WTC11 (cell line): ENCODE measurements around the gene EHD4. TPM values are rescaled to one million over a fixed set of nuclear protein-coding genes. Genes with fewer than 3 reads are reported as not detected.
A peak's percentile ranks its signal among the peaks of the same experiment; 100 is the strongest.

Experiments
- ATAC-seq: fragments of 200-7000 bp; cut with Tn5 transposase; 2 replicates; pipeline ENCODE4 v1.10.0; 2021; ENCODE audit warnings: mild to moderate bottlenecking, moderate library complexity
- CTCF ChIA-PET: fragments of 300-600 bp; sonication (Branson Sonifier 250); formaldehyde crosslinking; loops from one replicate; lab custom pipeline; 2021; ENCODE audit warnings: antibody characterized with exemption; lab: Charles Lee
- POLR2A ChIA-PET: fragments of 350-600 bp; sonication (Branson Sonifier 250); formaldehyde crosslinking; loops from one replicate; lab custom pipeline; 2021; ENCODE audit warnings: antibody characterized with exemption; lab: Charles Lee
- DNase-seq: peaks from one replicate; pipeline ENCODE4 v3.0.0; 2021; ENCODE audit warnings: low spot score
- H3K27ac Mint-ChIP-seq: 2 replicates; pipeline ENCODE4 v1.8.0; 2021; ENCODE audit warnings: mixed read lengths
- H3K27me3 Mint-ChIP-seq: 2 replicates; pipeline ENCODE4 v1.8.0; 2021; ENCODE audit warnings: low read depth, mild to moderate bottlenecking, moderate library complexity, mixed read lengths
- H3K36me3 Mint-ChIP-seq: 2 replicates; pipeline ENCODE4 v1.8.0; 2021; ENCODE audit warnings: mixed read lengths
- H3K4me1 Mint-ChIP-seq: 2 replicates; pipeline ENCODE4 v1.8.0; 2022; ENCODE audit warnings: mixed read lengths
- H3K4me3 Mint-ChIP-seq: 2 replicates; pipeline ENCODE4 v1.8.0; 2021; ENCODE audit warnings: mild to moderate bottlenecking, moderate library complexity, mixed read lengths
- H3K9me3 Mint-ChIP-seq: 2 replicates; pipeline ENCODE4 v1.8.0; 2021; ENCODE audit warnings: mixed read lengths
- ELF4 ChIP-seq: sonication (generic); formaldehyde crosslinking; IDR thresholded peaks from 2 replicates; pipeline ENCODE4 v1.8.1; 2022; ENCODE audit warnings: low read depth, mild to moderate bottlenecking, moderate library complexity, missing genetic modification reagents
- FOXK1 ChIP-seq: sonication (generic); formaldehyde crosslinking; IDR thresholded peaks from 2 replicates; pipeline ENCODE4 v1.8.0; 2022; ENCODE audit warnings: mild to moderate bottlenecking, moderate library complexity, missing genetic modification reagents
- GRHL2 ChIP-seq: fragments of 250-450 bp; sonication (Bioruptor Pico); IDR thresholded peaks from 2 replicates; pipeline ENCODE4 v1.8.0; 2022; ENCODE audit warnings: mild to moderate bottlenecking, moderate library complexity; ENCODE audit not compliant: insufficient replicate concordance, severe bottlenecking
- MXD4 ChIP-seq: fragments of 250-450 bp; sonication (Bioruptor Pico); IDR thresholded peaks from 2 replicates; pipeline ENCODE4 v1.8.0; 2021; ENCODE audit warnings: mild to moderate bottlenecking, moderate library complexity, borderline replicate concordance
- NR3C1 ChIP-seq: sonication (generic); formaldehyde crosslinking; conservative IDR thresholded peaks from 2 replicates; pipeline ENCODE4 v1.8.1; 2023; ENCODE audit warnings: low read depth, mild to moderate bottlenecking, missing genetic modification reagents
- OVOL2 ChIP-seq: fragments of 250-450 bp; sonication (Bioruptor Pico); IDR thresholded peaks from 2 replicates; pipeline ENCODE4 v1.9.0; 2021; ENCODE audit warnings: mild to moderate bottlenecking, borderline replicate concordance
- TCF7 ChIP-seq: sonication (generic); formaldehyde crosslinking; IDR thresholded peaks from 2 replicates; pipeline ENCODE4 v1.8.0; 2022; ENCODE audit warnings: mild to moderate bottlenecking, low read depth, missing genetic modification reagents, moderate library complexity
- TP53 ChIP-seq: sonication (generic); formaldehyde crosslinking; IDR thresholded peaks from 2 replicates; pipeline ENCODE4 v1.8.1; 2023; ENCODE audit warnings: mild to moderate bottlenecking, missing genetic modification reagents
- ZNF121 ChIP-seq: sonication (generic); formaldehyde crosslinking; IDR thresholded peaks from 2 replicates; pipeline ENCODE4 v1.8.0; 2023; ENCODE audit warnings: missing genetic modification reagents
- ZNF263 ChIP-seq: sonication (generic); formaldehyde crosslinking; IDR thresholded peaks from 2 replicates; pipeline ENCODE4 v1.8.1; 2022; ENCODE audit warnings: low read depth, mild to moderate bottlenecking, moderate library complexity, missing genetic modification reagents
- ZNF416 ChIP-seq: fragments of 250-450 bp; sonication (Bioruptor Pico); IDR thresholded peaks from 2 replicates; pipeline ENCODE4 v1.9.0; 2021; ENCODE audit warnings: mild to moderate bottlenecking, inconsistent platforms
- ZNF425 ChIP-seq: fragments of 250-450 bp; sonication (Bioruptor Pico); conservative IDR thresholded peaks from 2 replicates; pipeline ENCODE4 v1.9.0; 2021; ENCODE audit warnings: mild to moderate bottlenecking
- ZNF512 ChIP-seq: sonication (generic); formaldehyde crosslinking; IDR thresholded peaks from 2 replicates; pipeline ENCODE4 v1.8.1; 2022; ENCODE audit warnings: missing genetic modification reagents, borderline replicate concordance
- total RNA-seq: library from RNA; stranded (reverse); gene quantifications from 3 replicates; pipeline ENCODE4 v1.2.3, GENCODE V29; 2021
- TF ChIP-seq, protein P1 (sequence below): fragments of 250-450 bp; sonication (Bioruptor Pico); IDR thresholded peaks from 2 replicates; pipeline ENCODE4 v2.1.2; 2022; ENCODE audit warnings: mild to moderate bottlenecking, moderate library complexity
- TF ChIP-seq, protein P2 (sequence below): sonication (generic); formaldehyde crosslinking; IDR thresholded peaks from 2 replicates; pipeline ENCODE4 v1.8.0; 2022; ENCODE audit warnings: mild to moderate bottlenecking, missing genetic modification reagents
- TF ChIP-seq, protein P3 (sequence below): sonication (generic); formaldehyde crosslinking; IDR thresholded peaks from 2 replicates; pipeline ENCODE4 v1.8.1; 2023; ENCODE audit warnings: mild to moderate bottlenecking, moderate library complexity, missing genetic modification reagents

The EHD4 gene
- total RNA-seq, 1 experiment from 2014 or later = 23.9 TPM

DNA sequence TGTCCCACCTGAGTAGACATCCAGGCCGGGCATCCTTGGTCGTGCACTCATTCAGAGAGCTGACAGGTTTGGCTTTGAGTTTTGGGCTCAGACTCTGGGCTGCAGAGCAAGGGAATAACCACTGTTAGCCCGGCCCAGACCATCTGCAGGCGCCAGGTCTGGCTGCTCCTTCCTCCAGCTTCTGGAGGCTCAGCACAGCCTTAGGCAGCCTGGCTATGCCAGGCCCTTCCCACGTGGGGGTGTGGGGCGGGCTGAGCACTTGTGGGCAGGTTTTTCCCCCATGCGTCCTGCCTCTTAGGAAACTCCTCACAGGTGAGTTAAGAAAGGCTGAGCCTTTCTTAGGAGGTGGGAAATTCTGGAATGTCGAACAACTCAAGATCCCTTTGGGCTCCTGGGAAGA lies 122.5 kb downstream of the EHD4 start (continued):
- TF ChIP-seq, protein P1, sequence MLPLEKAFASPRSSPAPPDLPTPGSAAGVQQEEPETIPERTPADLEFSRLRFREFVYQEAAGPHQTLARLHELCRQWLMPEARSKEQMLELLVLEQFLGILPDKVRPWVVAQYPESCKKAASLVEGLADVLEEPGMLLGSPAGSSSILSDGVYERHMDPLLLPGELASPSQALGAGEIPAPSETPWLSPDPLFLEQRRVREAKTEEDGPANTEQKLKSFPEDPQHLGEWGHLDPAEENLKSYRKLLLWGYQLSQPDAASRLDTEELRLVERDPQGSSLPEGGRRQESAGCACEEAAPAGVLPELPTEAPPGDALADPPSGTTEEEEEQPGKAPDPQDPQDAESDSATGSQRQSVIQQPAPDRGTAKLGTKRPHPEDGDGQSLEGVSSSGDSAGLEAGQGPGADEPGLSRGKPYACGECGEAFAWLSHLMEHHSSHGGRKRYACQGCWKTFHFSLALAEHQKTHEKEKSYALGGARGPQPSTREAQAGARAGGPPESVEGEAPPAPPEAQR (CRISPR knock-in tag) = no peak
- TF ChIP-seq, protein P2, sequence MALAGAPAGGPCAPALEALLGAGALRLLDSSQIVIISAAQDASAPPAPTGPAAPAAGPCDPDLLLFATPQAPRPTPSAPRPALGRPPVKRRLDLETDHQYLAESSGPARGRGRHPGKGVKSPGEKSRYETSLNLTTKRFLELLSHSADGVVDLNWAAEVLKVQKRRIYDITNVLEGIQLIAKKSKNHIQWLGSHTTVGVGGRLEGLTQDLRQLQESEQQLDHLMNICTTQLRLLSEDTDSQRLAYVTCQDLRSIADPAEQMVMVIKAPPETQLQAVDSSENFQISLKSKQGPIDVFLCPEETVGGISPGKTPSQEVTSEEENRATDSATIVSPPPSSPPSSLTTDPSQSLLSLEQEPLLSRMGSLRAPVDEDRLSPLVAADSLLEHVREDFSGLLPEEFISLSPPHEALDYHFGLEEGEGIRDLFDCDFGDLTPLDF = no peak
- no peak for TF ChIP-seq ZNF425 (CRISPR knock-in tag)
- no peak for TF ChIP-seq GRHL2 (CRISPR knock-in tag)
- TF ChIP-seq ZNF263 = no peak
- TF ChIP-seq OVOL2 (CRISPR knock-in tag) = no peak

GRCh38 chr15:41849204-41849603 lies 123.2 kb downstream of the EHD4 start:
- ATAC-seq = no peak
- Mint-ChIP-seq H3K9me3 (no peaks in the 10 kb centered on the region), H3K36me3 (peaks cover 10% of the 10 kb centered on the region), H3K27me3 (no peaks in the 10 kb centered on the region), H3K27ac (no peak overlapping the region), H3K4me3 (no peak overlapping the region), H3K4me1 (no peaks in the 10 kb centered on the region)
- TF ChIP-seq, protein P1 (CRISPR knock-in tag) = no peak
- no peak for TF ChIP-seq MXD4
- no peak for TF ChIP-seq ZNF416
- TF ChIP-seq OVOL2 (CRISPR knock-in tag) = no peak
- no peak for TF ChIP-seq TP53
- no peak for TF ChIP-seq ZNF121 (CRISPR knock-in tag)
- DNase-seq = no peak
- CTCF ChIA-PET = interaction anchor here (0.5 to 4.4 kb wide), 2 partner anchors 56 to 197 kb away, joined by 3 to 37 read pairs; no protein-coding TSS in a partner anchor
- POLR2A ChIA-PET = no interaction called here

DNA sequence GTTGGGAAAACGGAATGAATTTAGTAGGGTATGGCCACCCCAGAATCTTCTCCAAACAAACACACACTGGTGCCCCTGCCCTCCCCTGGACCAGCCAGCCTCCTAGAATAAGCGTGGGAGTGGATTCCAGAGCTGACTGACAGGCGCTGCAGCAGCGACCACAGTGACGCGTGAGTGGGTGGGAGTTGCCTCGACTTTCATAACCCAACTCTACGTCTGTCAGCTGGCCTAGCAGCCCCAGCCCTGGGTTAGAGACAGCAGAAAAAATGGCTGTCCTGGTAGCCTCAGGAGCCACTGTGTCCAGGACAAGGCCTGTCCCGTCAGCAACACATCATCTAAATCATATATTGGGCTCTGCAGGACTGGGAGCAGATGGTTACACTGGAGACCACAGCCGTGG lies 123.7 kb downstream of the EHD4 start:
- no peak for TF ChIP-seq ELF4 (CRISPR knock-in tag)
- TF ChIP-seq, all 79 proteins: peak for 0
- POLR2A ChIA-PET = no interaction called here
- Mint-ChIP-seq H3K36me3 (peaks cover 10% of the 10 kb centered on the region), H3K27ac (peak overlapping the region; percentile 68; the same call in 1 of the 2 replicates), H3K27me3 (no peaks in the 10 kb centered on the region), H3K9me3 (no peaks in the 10 kb centered on the region), H3K4me3 (no peak overlapping the region), H3K4me1 (no peaks in the 10 kb centered on the region)
- DNase-seq = no peak
- no peak for ATAC-seq
- CTCF ChIA-PET = interaction anchor here (2.1 to 2.5 kb wide), 2 partner anchors 10 to 56 kb away, joined by 8 read pairs; no protein-coding TSS in a partner anchor

- POLR2A ChIA-PET = no interaction called here
- CTCF ChIA-PET = interaction anchor here (2.1 to 2.5 kb wide), 2 partner anchors 10 to 57 kb away, joined by 8 read pairs; no protein-coding TSS in a partner anchor
- H3K4me1 Mint-ChIP-seq = no peaks in the 10 kb centered on the region
- no peak for TF ChIP-seq FOXK1
- no peak for TF ChIP-seq ZNF512 (CRISPR knock-in tag)
- TF ChIP-seq, protein P3, sequence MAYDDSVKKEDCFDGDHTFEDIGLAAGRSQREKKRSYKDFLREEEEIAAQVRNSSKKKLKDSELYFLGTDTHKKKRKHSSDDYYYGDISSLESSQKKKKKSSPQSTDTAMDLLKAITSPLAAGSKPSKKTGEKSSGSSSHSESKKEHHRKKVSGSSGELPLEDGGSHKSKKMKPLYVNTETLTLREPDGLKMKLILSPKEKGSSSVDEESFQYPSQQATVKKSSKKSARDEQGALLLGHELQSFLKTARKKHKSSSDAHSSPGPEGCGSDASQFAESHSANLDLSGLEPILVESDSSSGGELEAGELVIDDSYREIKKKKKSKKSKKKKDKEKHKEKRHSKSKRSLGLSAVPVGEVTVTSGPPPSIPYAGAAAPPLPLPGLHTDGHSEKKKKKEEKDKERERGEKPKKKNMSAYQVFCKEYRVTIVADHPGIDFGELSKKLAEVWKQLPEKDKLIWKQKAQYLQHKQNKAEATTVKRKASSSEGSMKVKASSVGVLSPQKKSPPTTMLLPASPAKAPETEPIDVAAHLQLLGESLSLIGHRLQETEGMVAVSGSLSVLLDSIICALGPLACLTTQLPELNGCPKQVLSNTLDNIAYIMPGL = no peak
- TF ChIP-seq NR3C1 (CRISPR knock-in tag) = no peak
- no peak for TF ChIP-seq TCF7 (CRISPR knock-in tag)
Observed at GRCh38 chr15:41847981-41848380, 124.4 kb downstream of the EHD4 start.

More at GRCh38 chr15:41847981-41848380, 124.4 kb downstream of the EHD4 start:
- Mint-ChIP-seq H3K9me3 (no peaks in the 10 kb centered on the region), H3K4me3 (no peak overlapping the region), H3K36me3 (peaks cover 10% of the 10 kb centered on the region), H3K27me3 (no peaks in the 10 kb centered on the region), H3K27ac (no peak overlapping the region)
- ATAC-seq = no peak
- DNase-seq = no peak
